Esophagus squamous epithelium (tissue), 4 donors: ENCODE results near the gene TRIM71.

Source experiments
- CTCF ChIP-seq, 6 experiments: fragments of 450-650 bp in 4 of 6; fragments of 200-600 bp in 2 of 6; sonication (generic) in 2 of 6; IDR thresholded peaks; one replicate each; pipeline ENCODE4 v1.5.1; 2016 to 2019; ENCODE audit warnings: antibody characterized with exemption in 6 of 6, mild to moderate bottlenecking in 4 of 6, moderate library complexity in 4 of 6
- POLR2A ChIP-seq, 4 donors: fragments of 450-650 bp; IDR thresholded peaks; one replicate each; pipeline ENCODE4 v1.6.1; 2017; ENCODE audit warnings: antibody characterized with exemption in 4 of 4, mild to moderate bottlenecking in 4 of 4, moderate library complexity in 3 of 4

- TF ChIP-seq POLR2A (IDR thresholded peaks at IDR 0.05) (no peak), CTCF (IDR thresholded peaks at IDR 0.05) (no peak)
These were observed 63.8 kb downstream of the TRIM71 start for GRCh38 chr3:32881624-32882023.
